ENCODE measurements around the gene RELB. TPM values are rescaled to one million over a fixed set of nuclear protein-coding genes. Genes with fewer than 3 reads are reported as not detected.

The RELB gene
- total RNA-seq, 1 experiment from 2014 or later: 15.2 TPM

DNA sequence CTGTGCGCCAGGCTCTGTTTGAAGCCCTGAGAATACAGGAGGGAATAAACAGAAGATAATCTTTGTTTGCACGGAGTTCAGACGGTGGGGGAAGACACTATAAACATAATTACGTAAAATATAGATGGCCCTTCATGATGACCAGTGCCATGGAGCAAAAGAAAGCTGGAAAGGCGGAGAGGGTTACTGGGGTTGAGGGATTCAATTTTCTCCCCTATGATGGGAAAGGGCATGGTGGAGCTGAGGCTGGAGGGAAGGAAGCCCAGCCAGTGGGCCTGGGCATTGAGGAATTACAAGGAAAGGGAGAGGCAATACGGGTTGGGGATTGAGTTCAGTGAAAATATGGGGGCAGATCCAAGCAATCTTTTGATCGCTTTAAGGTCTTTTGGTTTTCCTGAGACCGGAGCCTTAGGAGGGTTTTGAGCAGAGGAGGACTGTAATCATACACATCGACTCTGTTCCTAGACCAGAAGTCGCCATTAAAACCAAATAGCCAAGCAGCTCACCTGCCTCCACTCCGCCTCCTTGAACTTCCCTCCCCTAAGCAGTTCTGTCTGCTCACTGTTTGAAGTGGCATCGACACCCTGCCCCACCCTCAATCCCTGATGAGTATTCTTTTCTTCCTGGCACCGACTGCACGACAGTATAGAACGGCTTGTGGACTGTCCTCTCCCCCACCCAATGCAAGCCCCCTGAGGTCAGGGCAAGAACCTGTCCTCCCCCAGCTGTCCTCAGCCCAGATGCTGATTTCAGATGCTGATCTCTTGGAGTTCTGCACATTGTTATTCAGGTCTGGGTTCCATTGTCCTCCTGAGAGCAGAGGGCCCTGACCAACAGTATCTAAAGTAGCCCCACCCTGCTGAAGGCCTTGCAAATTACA, 75.8 kb downstream of the RELB start:
- intact Hi-C loops (cut with micrococcal nuclease): no loop called here

DNA sequence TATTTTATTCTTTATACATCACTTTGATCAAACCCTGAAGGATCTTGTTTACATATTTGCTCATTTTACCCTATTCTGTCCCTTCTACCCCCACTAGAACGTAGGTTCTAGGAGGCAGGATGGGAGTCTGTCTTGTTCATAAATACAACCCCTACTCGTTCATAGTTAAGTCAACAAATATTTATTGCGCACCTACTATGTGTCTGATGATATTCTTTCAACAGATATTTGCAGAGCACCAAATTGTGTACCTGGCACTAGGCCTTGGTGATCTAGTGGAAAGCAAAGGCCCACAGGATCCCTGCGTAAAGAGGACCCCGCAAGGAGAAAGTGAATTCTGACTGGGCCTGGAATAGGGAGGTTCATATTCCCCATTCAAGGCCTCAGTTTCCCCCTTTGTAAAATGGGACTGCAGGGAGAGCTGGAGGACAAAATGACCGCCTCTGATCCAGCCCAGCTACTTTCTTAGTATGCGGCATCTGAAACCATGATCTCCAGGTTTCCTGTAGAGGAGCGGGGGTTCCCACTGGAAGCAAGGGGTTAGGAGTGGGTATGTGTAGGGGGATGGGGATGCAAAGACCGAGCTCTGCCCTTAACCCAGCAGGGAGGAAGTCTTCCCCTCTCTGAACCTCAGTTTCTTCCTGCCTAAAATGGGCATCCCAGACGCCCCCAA, 77.3 kb downstream of the RELB start:
- intact Hi-C loops (cut with micrococcal nuclease): no loop called here

More for the DNA sequence above, 75.8 kb downstream of the RELB start:
- Histone ChIP-seq H3K9me2 (replicated peaks; ENCODE audit: low read length) (no peaks in the 10 kb centered on the region), H3K4me2 (ENCODE audit: low read length) (peak overlapping the region; percentile 97), H3K4me3 (ENCODE audit: low read length) (peak overlapping the region; percentile 89), H3K9me3 (ENCODE audit: low read length) (no peaks in the 10 kb centered on the region), H3K4me1 (ENCODE audit: insufficient read depth, low read length) (peaks cover 11% of the 10 kb centered on the region), H3K9ac (ENCODE audit: low read length) (peak overlapping the region; percentile 55; the same call in 1 of the 2 replicates), H3K27me3 (ENCODE audit: low read length) (no peaks in the 10 kb centered on the region), H3K79me2 (ENCODE audit: low read length) (peaks cover 51% of the 10 kb centered on the region), H2AFZ (ENCODE audit: low read length) (peak overlapping the region; percentile 74), H3F3A (ENCODE audit: low read length, unreplicated experiment) (no peaks in the 10 kb centered on the region), H4K20me1 (ENCODE audit: low read length) (no peaks in the 10 kb centered on the region), H3K27ac (ENCODE audit: low read length) (no peak overlapping the region), H3K36me3 (ENCODE audit: low read depth, low read length) (no peaks in the 10 kb centered on the region)
- BruUV-seq (replicated peaks): no TSS peak
- DNase-seq: no peak
- ChIA-PET POLR2A (ENCODE audit: unreplicated experiment) (no interaction called here), CTCF (no interaction called here)
- no peak for ATAC-seq
- no peak for TF ChIP-seq CTCF (conservative IDR thresholded peaks at IDR 0.05; ENCODE audit: low read depth, low read length)
- no peak for TF ChIP-seq EZH2phosphoT487 (IDR thresholded peaks at IDR 0.05; ENCODE audit: borderline replicate concordance, low read length)
- no peak for TF ChIP-seq EZH2 (IDR thresholded peaks at IDR 0.05; ENCODE audit: low read length, unreplicated experiment)

More for the DNA sequence above, 77.3 kb downstream of the RELB start:
- no peak for TF ChIP-seq EZH2phosphoT487 (IDR thresholded peaks at IDR 0.05; ENCODE audit: borderline replicate concordance, low read length)
- no peak for TF ChIP-seq CTCF (conservative IDR thresholded peaks at IDR 0.05; ENCODE audit: low read depth, low read length)
- TF ChIP-seq EZH2 (IDR thresholded peaks at IDR 0.05; ENCODE audit: low read length, unreplicated experiment): no peak
- H3K27ac ChIP-seq (ENCODE audit: low read length): no peak overlapping the region
- no peak for DNase-seq
- peak overlapping the region; percentile 98 for H3K9ac ChIP-seq (ENCODE audit: low read length)
- peaks cover 11% of the 10 kb centered on the region for H3K4me1 ChIP-seq (ENCODE audit: insufficient read depth, low read length)
- peak overlapping the region; percentile 100 for H3K4me3 ChIP-seq (ENCODE audit: low read length)
- H3K9me3 ChIP-seq (ENCODE audit: low read length): no peaks in the 10 kb centered on the region
- no peaks in the 10 kb centered on the region for H4K20me1 ChIP-seq (ENCODE audit: low read length)
- BruUV-seq (replicated peaks): no TSS peak
- ChIA-PET CTCF (no interaction called here), POLR2A (ENCODE audit: unreplicated experiment) (interaction anchor here (0.6 kb wide), 1 partner anchor 65 kb away, joined by 3 read pairs; no protein-coding TSS in a partner anchor)
- no peaks in the 10 kb centered on the region for H3F3A ChIP-seq (ENCODE audit: low read length, unreplicated experiment)
- peak overlapping the region; percentile 89 for H3K4me2 ChIP-seq (ENCODE audit: low read length)
- H3K9me2 ChIP-seq (replicated peaks; ENCODE audit: low read length): no peaks in the 10 kb centered on the region
- H2AFZ ChIP-seq (ENCODE audit: low read length): peak overlapping the region; percentile 96
- no peak for ATAC-seq
- peaks cover 63% of the 10 kb centered on the region for H3K79me2 ChIP-seq (ENCODE audit: low read length)
- no peaks in the 10 kb centered on the region for H3K36me3 ChIP-seq (ENCODE audit: low read depth, low read length)
- no peaks in the 10 kb centered on the region for H3K27me3 ChIP-seq (ENCODE audit: low read length)
